ENCODE measurements around the gene PIK3R1.

The PIK3R1 gene

DNA sequence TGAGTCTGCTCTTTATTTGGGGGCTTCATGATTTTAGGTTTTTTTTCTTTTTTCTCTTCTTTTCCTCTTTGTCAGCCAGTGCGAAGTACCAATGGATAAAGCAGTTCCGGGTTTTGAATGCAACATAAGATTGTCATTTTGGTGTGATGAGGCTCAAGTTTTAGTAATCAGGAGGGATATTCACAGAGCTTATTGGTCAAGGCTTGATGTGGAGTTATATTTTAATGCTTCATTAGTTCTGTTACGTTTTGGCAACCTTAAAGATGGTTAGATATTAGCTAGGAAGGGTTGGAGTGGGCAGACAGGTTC lies 1.4 kb downstream of the PIK3R1 start:
- Histone ChIP-seq H3K4me1 (ENCODE audit: control insufficient read depth, insufficient read depth, low read length) (no peaks in the 10 kb centered on the region), H3K36me3 (ENCODE audit: control insufficient read depth, insufficient read depth, low read length) (no peaks in the 10 kb centered on the region), H3K27me3 (ENCODE audit: control insufficient read depth, insufficient read depth, low read length) (peaks cover 14% of the 10 kb centered on the region), H3K4me3 (ENCODE audit: low read length) (peak overlapping the region; percentile 75; the same call in 1 of the 2 replicates), H3K27ac (ENCODE audit: low read length) (no peak overlapping the region), H3K9me3 (ENCODE audit: control insufficient read depth, insufficient read depth, low read length) (no peaks in the 10 kb centered on the region)
- DNase-seq (ENCODE audit: low read depth, low spot score): no peak
- no CpG with 5 or more reads among the region's 3 CpGs for WGBS (ENCODE audit: insufficient coverage, insufficient read length)

GRCh38 chr5:68217528-68217927 lies 2.0 kb downstream of the PIK3R1 start:
- Histone ChIP-seq H3K4me3 (ENCODE audit: low read length) (no peak overlapping the region), H3K9me3 (ENCODE audit: control insufficient read depth, insufficient read depth, low read length) (no peaks in the 10 kb centered on the region), H3K4me1 (ENCODE audit: control insufficient read depth, insufficient read depth, low read length) (no peaks in the 10 kb centered on the region), H3K27me3 (ENCODE audit: control insufficient read depth, insufficient read depth, low read length) (peaks cover 14% of the 10 kb centered on the region), H3K27ac (ENCODE audit: low read length) (no peak overlapping the region), H3K36me3 (ENCODE audit: control insufficient read depth, insufficient read depth, low read length) (no peaks in the 10 kb centered on the region)
- no peak for DNase-seq (ENCODE audit: low read depth, low spot score)
- no CpG with 5 or more reads among the region's 5 CpGs for WGBS (ENCODE audit: insufficient coverage, insufficient read length)

DNA sequence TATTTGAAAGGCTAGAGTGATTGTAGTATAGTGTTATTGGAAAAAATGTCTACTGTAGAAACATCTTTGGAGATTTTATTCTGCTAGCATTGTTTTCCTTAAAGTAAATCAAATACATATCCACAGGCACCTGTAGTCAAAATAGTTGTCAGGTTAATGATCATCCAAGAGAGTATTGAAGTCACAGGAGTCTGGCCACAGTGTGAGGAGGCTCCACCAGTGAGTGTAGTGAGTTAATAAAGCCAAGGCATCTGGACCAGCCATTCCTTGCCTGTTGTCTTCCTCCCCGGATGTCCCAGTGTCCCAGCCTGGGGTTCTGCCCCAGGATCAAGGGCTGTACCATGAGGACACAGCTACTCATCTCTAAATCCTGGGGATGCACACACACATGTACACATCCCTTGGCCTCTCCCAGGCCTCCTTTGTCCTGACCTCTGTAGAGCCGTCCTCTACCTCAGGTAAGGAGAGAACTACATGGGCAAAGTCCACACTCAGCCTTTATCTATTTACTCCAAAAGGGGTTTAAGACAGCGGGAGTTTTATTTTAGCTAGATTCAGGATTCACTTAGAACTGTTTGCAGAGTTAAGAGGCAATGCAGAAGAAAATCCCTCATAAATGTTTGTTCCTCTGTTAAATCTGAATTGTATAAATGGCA lies 3.7 kb downstream of the PIK3R1 start:
- DNase-seq (ENCODE audit: low read depth, low spot score): no peak
- no peak overlapping the region for H3K4me3 ChIP-seq (ENCODE audit: low read length)
- H3K27ac ChIP-seq (ENCODE audit: low read length): no peak overlapping the region
- peaks cover 11% of the 10 kb centered on the region for H3K27me3 ChIP-seq (ENCODE audit: control insufficient read depth, insufficient read depth, low read length)
- WGBS (ENCODE audit: insufficient coverage, insufficient read length): no CpG with 5 or more reads among the region's 3 CpGs
- no peaks in the 10 kb centered on the region for H3K4me1 ChIP-seq (ENCODE audit: control insufficient read depth, insufficient read depth, low read length)
- H3K36me3 ChIP-seq (ENCODE audit: control insufficient read depth, insufficient read depth, low read length): no peaks in the 10 kb centered on the region
- no peaks in the 10 kb centered on the region for H3K9me3 ChIP-seq (ENCODE audit: control insufficient read depth, insufficient read depth, low read length)

- no peaks in the 10 kb centered on the region for H3K36me3 ChIP-seq (ENCODE audit: control insufficient read depth, insufficient read depth, low read length)
- no peaks in the 10 kb centered on the region for H3K4me1 ChIP-seq (ENCODE audit: control insufficient read depth, insufficient read depth, low read length)
- no peak overlapping the region for H3K4me3 ChIP-seq (ENCODE audit: low read length)
- no peak overlapping the region for H3K27ac ChIP-seq (ENCODE audit: low read length)
- WGBS (ENCODE audit: insufficient coverage, insufficient read length): no CpG with 5 or more reads among the region's 7 CpGs
- no peaks in the 10 kb centered on the region for H3K9me3 ChIP-seq (ENCODE audit: control insufficient read depth, insufficient read depth, low read length)
- DNase-seq (ENCODE audit: low read depth, low spot score): no peak
- peaks cover 11% of the 10 kb centered on the region for H3K27me3 ChIP-seq (ENCODE audit: control insufficient read depth, insufficient read depth, low read length)
Measured at GRCh38 chr5:68220260-68220659, 4.7 kb downstream of the PIK3R1 start.

DNA sequence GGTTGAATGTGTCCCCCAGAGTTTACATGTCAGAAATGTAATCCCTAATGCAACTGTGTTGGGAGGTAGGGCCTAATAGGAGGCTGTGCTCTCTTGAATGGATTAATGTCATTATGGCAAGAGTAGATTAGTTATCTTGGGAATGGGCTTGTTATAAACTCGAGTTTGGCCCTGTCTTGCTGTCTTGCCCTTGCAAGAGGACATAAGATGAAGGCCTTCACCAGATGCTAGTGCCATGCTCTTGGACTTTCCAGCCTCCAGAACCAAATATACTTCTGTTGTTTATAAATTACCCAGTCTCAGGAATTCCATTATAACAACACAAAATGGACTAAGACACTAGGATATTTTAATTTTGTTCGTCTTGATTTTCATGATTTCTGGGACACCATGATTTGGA lies 5.4 kb downstream of the PIK3R1 start:
- peaks cover 11% of the 10 kb centered on the region for H3K27me3 ChIP-seq (ENCODE audit: control insufficient read depth, insufficient read depth, low read length)

GRCh38 chr5:68221488-68221887 lies 5.9 kb downstream of the PIK3R1 start:
- Histone ChIP-seq H3K27ac (ENCODE audit: low read length) (no peak overlapping the region), H3K36me3 (ENCODE audit: control insufficient read depth, insufficient read depth, low read length) (no peaks in the 10 kb centered on the region), H3K4me3 (ENCODE audit: low read length) (no peak overlapping the region), H3K27me3 (ENCODE audit: control insufficient read depth, insufficient read depth, low read length) (peaks cover 11% of the 10 kb centered on the region), H3K4me1 (ENCODE audit: control insufficient read depth, insufficient read depth, low read length) (no peaks in the 10 kb centered on the region; the same call in 1 of the 2 replicates), H3K9me3 (ENCODE audit: control insufficient read depth, insufficient read depth, low read length) (no peaks in the 10 kb centered on the region)
- no CpG with 5 or more reads among the region's 1 CpG for WGBS (ENCODE audit: insufficient coverage, insufficient read length)
- no peak for DNase-seq (ENCODE audit: low read depth, low spot score)

More for the DNA sequence above, 5.4 kb downstream of the PIK3R1 start:
- Histone ChIP-seq H3K9me3 (ENCODE audit: control insufficient read depth, insufficient read depth, low read length) (no peaks in the 10 kb centered on the region), H3K27ac (ENCODE audit: low read length) (no peak overlapping the region), H3K36me3 (ENCODE audit: control insufficient read depth, insufficient read depth, low read length) (no peaks in the 10 kb centered on the region), H3K4me1 (ENCODE audit: control insufficient read depth, insufficient read depth, low read length) (no peaks in the 10 kb centered on the region; the same call in 1 of the 2 replicates), H3K4me3 (ENCODE audit: low read length) (no peak overlapping the region)
- no peak for DNase-seq (ENCODE audit: low read depth, low spot score)
- WGBS (ENCODE audit: insufficient coverage, insufficient read length): no CpG with 5 or more reads among the region's 2 CpGs

DNA sequence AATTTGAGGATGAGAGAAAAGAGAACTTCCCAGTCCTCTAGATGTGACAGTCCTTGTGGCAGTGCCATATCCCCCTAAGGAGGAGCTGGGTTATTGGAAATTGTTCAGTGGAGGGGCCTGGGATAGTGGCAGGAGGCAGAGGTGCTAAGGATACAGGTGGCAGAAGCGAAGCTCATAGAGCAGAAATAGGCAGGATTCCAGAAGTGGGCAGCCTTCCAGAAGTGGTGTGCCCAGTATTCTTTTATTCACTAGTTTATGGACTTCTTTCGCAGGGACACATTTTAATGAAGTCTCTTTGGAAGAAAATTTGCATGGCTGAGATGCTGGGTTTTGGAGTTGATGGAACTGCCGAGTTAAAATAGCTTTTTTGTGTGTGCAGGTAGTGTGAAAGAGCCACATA lies 6.8 kb downstream of the PIK3R1 start:
- Histone ChIP-seq H3K36me3 (ENCODE audit: control insufficient read depth, insufficient read depth, low read length) (no peaks in the 10 kb centered on the region), H3K9me3 (ENCODE audit: control insufficient read depth, insufficient read depth, low read length) (no peaks in the 10 kb centered on the region), H3K27me3 (ENCODE audit: control insufficient read depth, insufficient read depth, low read length) (peaks cover 7% of the 10 kb centered on the region), H3K4me3 (ENCODE audit: low read length) (no peak overlapping the region), H3K4me1 (ENCODE audit: control insufficient read depth, insufficient read depth, low read length) (no peaks in the 10 kb centered on the region; the same call in 1 of the 2 replicates), H3K27ac (ENCODE audit: low read length) (no peak overlapping the region)
- DNase-seq (ENCODE audit: low read depth, low spot score): no peak
- no CpG with 5 or more reads among the region's 3 CpGs for WGBS (ENCODE audit: insufficient coverage, insufficient read length)

GRCh38 chr5:68222824-68223354 lies 7.3 kb downstream of the PIK3R1 start:
- Histone ChIP-seq H3K27ac (ENCODE audit: low read length) (no peak overlapping the region), H3K27me3 (ENCODE audit: control insufficient read depth, insufficient read depth, low read length) (peaks cover 4% of the 10 kb centered on the region), H3K4me3 (ENCODE audit: low read length) (no peak overlapping the region), H3K4me1 (ENCODE audit: control insufficient read depth, insufficient read depth, low read length) (no peaks in the 10 kb centered on the region; the same call in 1 of the 2 replicates), H3K9me3 (ENCODE audit: control insufficient read depth, insufficient read depth, low read length) (no peaks in the 10 kb centered on the region), H3K36me3 (ENCODE audit: control insufficient read depth, insufficient read depth, low read length) (no peaks in the 10 kb centered on the region)
- WGBS (ENCODE audit: insufficient coverage, insufficient read length): no CpG with 5 or more reads among the region's 4 CpGs
- DNase-seq (ENCODE audit: low read depth, low spot score): no peak

GRCh38 chr5:68223904-68224303 lies 8.3 kb downstream of the PIK3R1 start:
- Histone ChIP-seq H3K27me3 (ENCODE audit: control insufficient read depth, insufficient read depth, low read length) (peaks cover 2% of the 10 kb centered on the region; the same call in 1 of the 2 replicates), H3K4me1 (ENCODE audit: control insufficient read depth, insufficient read depth, low read length) (no peaks in the 10 kb centered on the region; the same call in 1 of the 2 replicates), H3K9me3 (ENCODE audit: control insufficient read depth, insufficient read depth, low read length) (no peaks in the 10 kb centered on the region), H3K4me3 (ENCODE audit: low read length) (no peak overlapping the region), H3K27ac (ENCODE audit: low read length) (no peak overlapping the region), H3K36me3 (ENCODE audit: control insufficient read depth, insufficient read depth, low read length) (no peaks in the 10 kb centered on the region)
- DNase-seq (ENCODE audit: low read depth, low spot score): no peak

DNA sequence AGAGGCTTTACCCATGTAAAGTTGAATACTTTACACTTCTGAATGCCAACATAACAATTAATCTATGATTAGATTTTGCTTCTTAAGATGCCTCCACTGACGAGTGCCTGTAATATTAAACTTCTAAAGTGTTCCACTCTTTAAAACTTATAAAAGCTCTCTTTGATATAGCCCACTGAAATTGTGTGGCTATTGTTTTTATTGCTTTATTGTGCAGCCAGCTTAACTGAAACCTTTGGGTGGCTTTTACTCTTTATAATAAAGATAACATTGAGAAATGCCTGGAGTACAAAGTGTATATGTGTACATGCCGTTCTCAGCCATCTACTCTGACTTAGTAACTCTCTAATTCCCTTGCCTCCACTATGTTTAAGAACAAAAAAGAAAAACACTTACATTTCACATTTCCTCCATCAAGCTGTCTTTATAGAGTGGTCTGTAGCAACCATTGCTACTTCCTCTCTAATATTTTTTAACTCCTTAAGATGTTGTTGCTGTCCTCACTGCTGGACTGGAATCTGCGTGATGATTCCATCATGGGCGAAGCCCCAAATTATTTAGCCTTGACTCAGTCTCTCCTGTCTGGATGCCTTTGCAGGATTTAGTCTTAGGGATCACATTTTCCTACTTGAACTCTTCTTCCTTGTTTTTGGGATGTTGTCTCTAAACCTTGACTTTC lies 9.1 kb downstream of the PIK3R1 start:
- Histone ChIP-seq H3K27ac (ENCODE audit: low read length) (no peak overlapping the region), H3K36me3 (ENCODE audit: control insufficient read depth, insufficient read depth, low read length) (no peaks in the 10 kb centered on the region), H3K4me1 (ENCODE audit: control insufficient read depth, insufficient read depth, low read length) (no peaks in the 10 kb centered on the region; the same call in 1 of the 2 replicates), H3K4me3 (ENCODE audit: low read length) (no peak overlapping the region), H3K9me3 (ENCODE audit: control insufficient read depth, insufficient read depth, low read length) (no peaks in the 10 kb centered on the region), H3K27me3 (ENCODE audit: control insufficient read depth, insufficient read depth, low read length) (no peaks in the 10 kb centered on the region)
- DNase-seq (ENCODE audit: low read depth, low spot score): no peak
- no CpG with 5 or more reads among the region's 4 CpGs for WGBS (ENCODE audit: insufficient coverage, insufficient read length)
